ENCODE results near the gene PRKCA. TPM values are rescaled to one million over a fixed set of nuclear protein-coding genes. Genes with fewer than 3 reads are reported as not detected.

PRKCA gene
- total and polyA plus RNA-seq, 9 of the 15 experiments (the other 6 are each of a cell fraction or from before 2014, with no cell fraction given) = 3.2 to 33.0 (median 17.8) TPM

DNA sequence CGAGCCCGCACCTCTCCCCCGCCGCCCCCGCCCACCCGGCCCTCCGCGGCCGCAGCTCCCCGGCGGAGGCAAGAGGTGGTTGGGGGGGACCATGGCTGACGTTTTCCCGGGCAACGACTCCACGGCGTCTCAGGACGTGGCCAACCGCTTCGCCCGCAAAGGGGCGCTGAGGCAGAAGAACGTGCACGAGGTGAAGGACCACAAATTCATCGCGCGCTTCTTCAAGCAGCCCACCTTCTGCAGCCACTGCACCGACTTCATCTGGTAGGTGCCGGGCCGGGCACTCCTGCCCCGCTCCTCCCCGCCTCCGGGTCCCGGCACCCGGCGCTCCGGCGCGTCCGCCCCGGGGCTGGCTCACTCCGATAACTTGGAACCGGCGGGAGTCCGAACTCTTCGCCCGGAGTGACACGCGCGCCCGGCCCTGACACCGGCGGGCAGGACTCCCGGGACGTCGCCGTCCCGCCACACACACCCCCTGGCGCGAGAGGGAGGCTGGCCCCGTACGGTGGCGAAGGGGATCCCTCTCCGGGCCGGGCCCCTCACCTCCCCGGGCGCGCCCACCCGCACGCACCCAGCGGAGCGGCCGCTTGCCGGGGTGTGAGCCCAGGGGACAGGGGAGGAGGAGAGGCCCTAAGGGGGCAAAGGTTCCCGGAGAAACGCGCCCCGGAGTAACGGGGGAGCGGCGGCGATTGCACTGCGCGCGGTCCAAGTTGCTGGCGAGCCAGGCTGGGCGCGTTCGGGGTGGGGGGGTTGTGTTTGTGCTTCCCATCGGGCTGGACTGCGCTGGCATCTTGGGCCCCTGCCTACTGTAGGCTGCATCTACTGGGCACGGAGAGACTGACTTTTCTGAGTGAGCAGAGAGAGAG lies 581 bp downstream of the PRKCA start (continued):
- TF ChIP-seq, protein P1, sequence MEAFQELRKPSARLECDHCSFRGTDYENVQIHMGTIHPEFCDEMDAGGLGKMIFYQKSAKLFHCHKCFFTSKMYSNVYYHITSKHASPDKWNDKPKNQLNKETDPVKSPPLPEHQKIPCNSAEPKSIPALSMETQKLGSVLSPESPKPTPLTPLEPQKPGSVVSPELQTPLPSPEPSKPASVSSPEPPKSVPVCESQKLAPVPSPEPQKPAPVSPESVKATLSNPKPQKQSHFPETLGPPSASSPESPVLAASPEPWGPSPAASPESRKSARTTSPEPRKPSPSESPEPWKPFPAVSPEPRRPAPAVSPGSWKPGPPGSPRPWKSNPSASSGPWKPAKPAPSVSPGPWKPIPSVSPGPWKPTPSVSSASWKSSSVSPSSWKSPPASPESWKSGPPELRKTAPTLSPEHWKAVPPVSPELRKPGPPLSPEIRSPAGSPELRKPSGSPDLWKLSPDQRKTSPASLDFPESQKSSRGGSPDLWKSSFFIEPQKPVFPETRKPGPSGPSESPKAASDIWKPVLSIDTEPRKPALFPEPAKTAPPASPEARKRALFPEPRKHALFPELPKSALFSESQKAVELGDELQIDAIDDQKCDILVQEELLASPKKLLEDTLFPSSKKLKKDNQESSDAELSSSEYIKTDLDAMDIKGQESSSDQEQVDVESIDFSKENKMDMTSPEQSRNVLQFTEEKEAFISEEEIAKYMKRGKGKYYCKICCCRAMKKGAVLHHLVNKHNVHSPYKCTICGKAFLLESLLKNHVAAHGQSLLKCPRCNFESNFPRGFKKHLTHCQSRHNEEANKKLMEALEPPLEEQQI (IDR thresholded peaks at IDR 0.05) = no peak
- TF ChIP-seq ZNF445 (CRISPR knock-in tag; IDR thresholded peaks at IDR 0.05; ENCODE audit: low read depth) (no peak), FOXK1 (CRISPR knock-in tag; IDR thresholded peaks at IDR 0.05; ENCODE audit: borderline replicate concordance) (no peak), POLR2AphosphoS5 (IDR thresholded peaks at IDR 0.05; ENCODE audit: control insufficient read depth, insufficient read depth, low read depth, low read length) (no peak), CEBPB (tag; IDR thresholded peaks at IDR 0.05) (no peak), KLF13 (tag; IDR thresholded peaks at IDR 0.05; ENCODE audit: borderline replicate concordance, low read depth) (no peak), ELF1 (tag; IDR thresholded peaks at IDR 0.05) (no peak), L3MBTL2 (IDR thresholded peaks at IDR 0.05) (peak; percentile 79), ZKSCAN8 (CRISPR knock-in tag; IDR thresholded peaks at IDR 0.05) (no peak), KAT2B (IDR thresholded peaks at IDR 0.05; ENCODE audit: low read depth, low read length) (no peak), HCFC1 (IDR thresholded peaks at IDR 0.05; ENCODE audit: low read depth, low read length) (no peak), ELF4 (CRISPR knock-in tag; IDR thresholded peaks at IDR 0.05) (no peak), ZNF696 (CRISPR knock-in tag; conservative IDR thresholded peaks at IDR 0.05) (no peak), RFX1 (IDR thresholded peaks at IDR 0.05) (no peak)
- TF ChIP-seq, protein P2, sequence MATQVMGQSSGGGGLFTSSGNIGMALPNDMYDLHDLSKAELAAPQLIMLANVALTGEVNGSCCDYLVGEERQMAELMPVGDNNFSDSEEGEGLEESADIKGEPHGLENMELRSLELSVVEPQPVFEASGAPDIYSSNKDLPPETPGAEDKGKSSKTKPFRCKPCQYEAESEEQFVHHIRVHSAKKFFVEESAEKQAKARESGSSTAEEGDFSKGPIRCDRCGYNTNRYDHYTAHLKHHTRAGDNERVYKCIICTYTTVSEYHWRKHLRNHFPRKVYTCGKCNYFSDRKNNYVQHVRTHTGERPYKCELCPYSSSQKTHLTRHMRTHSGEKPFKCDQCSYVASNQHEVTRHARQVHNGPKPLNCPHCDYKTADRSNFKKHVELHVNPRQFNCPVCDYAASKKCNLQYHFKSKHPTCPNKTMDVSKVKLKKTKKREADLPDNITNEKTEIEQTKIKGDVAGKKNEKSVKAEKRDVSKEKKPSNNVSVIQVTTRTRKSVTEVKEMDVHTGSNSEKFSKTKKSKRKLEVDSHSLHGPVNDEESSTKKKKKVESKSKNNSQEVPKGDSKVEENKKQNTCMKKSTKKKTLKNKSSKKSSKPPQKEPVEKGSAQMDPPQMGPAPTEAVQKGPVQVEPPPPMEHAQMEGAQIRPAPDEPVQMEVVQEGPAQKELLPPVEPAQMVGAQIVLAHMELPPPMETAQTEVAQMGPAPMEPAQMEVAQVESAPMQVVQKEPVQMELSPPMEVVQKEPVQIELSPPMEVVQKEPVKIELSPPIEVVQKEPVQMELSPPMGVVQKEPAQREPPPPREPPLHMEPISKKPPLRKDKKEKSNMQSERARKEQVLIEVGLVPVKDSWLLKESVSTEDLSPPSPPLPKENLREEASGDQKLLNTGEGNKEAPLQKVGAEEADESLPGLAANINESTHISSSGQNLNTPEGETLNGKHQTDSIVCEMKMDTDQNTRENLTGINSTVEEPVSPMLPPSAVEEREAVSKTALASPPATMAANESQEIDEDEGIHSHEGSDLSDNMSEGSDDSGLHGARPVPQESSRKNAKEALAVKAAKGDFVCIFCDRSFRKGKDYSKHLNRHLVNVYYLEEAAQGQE (IDR thresholded peaks at IDR 0.05; ENCODE audit: borderline replicate concordance) = no peak
- TF ChIP-seq, protein P2 (CRISPR knock-in tag; IDR thresholded peaks at IDR 0.05; ENCODE audit: low read depth) = 0 out of 2 replicates have a peak, but pooled peaks have one; percentile 35

Data from K562 (cell line).